Islet of Langerhans (tissue), 1 donor: Measurements from ENCODE around the gene PARVB.
"Not testable (repeated sequence)": the region's sequence is repeated elsewhere in the genome, so short reads cannot be mapped to it uniquely, and the experiment has no call there.

Experiments
- FAIRE-seq: peaks from one replicate; lab custom pipeline; 2011; peaks lifted over from hg19 to GRCh38; lab: Jason Lieb, UNC

Gene PARVB

DNA sequence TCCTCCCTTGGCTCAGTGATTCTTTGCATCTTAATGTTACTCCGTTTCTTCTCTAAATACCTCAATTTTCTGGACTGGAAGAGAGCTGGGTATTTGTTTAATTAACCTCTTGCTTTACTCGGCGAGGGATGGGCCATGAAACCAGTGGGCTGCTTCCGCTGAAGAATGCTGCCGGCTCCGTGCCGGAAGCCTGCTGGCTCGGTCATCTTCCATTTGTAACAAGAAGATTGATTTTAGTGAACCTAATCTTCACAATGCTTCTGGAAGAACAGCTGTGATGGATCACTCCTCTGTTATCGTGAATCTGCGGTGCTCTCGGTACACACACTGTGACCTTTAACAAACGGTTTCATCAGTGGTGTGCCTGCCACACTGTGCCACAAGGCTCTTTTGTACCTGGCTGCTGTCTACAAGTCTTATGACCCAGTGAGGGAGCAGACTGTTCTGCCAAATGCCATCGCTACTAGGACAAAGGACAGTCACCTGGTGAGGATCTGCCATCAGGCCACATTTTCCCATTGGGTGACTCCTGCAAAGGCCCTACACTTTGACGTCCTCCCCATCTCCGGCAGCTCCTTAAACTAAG, 25.3 kb upstream of the PARVB start:
- no peak for FAIRE-seq

DNA sequence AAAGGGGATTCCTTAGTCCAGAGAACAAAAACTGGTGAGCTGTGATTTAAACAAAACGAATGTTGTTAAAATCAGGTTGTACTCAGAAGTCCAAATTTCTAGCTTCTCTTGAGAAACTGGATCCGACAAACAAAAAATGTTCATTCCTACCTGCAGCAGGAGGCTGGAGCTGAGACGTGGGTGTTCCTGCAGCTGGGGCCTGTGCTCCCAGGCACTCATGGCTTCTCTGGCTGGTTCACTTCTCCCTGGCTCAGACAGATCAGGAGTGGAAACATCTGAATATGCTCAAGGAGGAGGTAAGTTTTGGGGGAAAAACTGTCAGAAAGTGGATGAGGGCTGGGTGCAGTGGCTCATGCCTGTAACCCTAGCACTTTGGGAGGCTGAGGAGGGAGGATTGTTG, 24.7 kb upstream of the PARVB start:
- FAIRE-seq, result no peak

DNA sequence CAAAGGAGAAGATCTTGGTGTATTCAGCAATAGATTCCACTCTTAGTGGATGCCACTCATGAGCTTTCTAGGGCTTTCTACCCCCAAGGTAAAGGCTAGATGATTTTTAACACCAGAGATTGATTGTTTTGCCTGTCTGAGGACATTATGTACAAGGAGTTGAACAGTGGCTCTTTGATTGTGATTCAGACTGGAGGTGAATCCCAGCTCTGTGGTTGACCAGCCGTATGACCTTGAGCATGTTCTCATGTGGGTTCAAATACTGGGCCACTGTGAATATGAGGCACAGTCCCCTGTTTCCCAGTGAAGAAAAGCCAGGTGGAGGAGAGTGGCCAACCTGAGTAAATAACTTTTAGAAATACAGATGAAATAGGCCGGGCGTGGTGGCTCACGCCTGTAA, 24.0 kb upstream of the PARVB start:
- FAIRE-seq, result no peak

- no peak for FAIRE-seq
These were observed 22.6 kb upstream of the PARVB start for GRCh38 chr22:44001521-44001920.

- FAIRE-seq, result no peak
These were observed 21.8 kb upstream of the PARVB start for GRCh38 chr22:44002324-44002723.

GRCh38 chr22:44002997-44003396, 21.1 kb upstream of the PARVB start:
- FAIRE-seq, result no peak

DNA sequence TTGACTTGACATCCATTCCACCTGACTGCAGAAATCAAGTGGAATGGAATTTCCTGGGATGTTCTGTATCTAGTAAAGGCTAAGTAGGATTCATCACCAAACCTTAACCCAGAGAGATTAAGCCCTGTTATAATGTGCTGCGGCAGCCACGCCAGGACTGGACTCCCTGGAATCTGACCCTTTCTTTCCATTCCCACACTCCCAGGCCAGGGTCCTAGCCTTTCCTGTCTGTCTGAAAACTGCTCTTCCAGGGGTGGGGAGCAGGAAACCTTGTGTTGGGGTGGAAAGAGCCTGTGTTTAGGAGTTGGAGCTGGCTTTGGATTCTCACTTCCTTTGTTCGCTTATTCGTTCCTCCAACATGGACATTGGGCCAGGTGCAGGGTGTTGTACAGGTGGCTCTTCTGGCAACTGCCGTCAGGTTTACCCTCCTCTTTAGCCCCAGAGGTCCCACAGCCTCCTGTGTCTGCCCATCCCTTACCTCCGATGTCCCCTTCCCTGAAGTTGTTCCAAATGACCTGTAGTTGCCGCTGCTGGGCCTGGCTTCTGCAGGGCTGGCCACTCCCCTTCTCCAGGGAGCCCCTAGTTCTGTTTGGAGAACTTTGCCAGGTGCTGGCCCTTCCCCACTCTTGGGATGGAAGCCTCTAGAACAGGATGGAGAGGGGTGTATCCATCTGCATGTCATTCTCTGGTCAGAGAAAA, 20.5 kb upstream of the PARVB start:
- no peak for FAIRE-seq

DNA sequence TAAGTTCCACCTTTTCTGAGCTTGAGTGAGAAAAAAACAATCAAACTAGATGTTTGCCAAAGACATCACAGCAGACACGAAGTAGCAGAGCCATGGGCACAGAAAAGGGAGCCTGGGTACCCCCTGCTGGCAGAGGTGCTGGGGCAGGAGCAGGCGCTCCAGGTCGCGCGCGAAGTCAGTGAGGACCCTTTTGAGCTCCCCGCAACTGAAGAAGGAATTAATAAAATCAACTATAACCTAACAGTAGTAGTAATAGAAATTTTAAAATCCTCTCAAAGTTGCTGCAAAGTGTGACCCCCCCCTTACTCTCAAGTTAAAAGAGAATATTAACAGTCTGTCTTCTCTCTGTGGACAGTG, 20.0 kb upstream of the PARVB start:
- no peak for FAIRE-seq

DNA sequence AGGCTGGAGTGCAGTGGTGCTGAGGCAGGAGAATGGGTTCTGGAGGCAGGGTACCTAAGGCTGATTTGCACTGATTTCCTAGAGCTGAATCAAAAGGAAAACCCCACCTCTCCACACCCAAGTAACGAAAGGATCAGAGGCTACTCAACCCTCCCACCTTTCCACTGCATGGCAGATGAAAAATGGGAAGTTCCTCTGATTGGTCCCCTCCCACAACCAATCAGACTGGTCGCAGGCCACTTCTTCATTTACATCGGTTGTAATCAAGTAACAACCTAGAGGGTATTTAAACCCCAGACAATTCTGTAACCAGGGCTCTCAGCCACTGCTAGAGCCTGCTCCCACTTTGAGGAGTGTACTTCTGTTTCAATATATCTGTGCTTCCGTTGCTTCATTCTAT, 18.6 kb upstream of the PARVB start:
- no peak for FAIRE-seq

GRCh38 chr22:44012162-44012561, 11.9 kb upstream of the PARVB start:
- no peak for FAIRE-seq

DNA sequence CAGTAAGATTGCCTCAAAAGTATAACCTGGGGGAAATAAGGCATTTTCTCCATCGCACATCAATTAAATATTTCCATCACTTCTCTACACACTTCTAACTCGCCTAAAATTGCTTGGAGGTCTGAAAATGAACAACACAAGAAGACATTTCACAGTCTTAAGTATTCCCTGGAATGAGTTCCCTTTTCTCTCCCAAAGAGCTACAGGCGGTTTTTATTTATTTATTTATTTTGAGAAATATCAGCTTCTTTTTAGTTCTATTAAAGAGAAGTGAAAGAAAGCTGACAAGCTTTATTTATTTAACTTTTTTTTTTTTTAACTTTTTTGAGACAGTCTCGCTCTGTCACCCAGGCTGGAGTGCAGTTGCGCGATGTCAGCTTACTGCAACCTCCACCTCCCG, 11.5 kb upstream of the PARVB start:
- FAIRE-seq, result no peak

DNA sequence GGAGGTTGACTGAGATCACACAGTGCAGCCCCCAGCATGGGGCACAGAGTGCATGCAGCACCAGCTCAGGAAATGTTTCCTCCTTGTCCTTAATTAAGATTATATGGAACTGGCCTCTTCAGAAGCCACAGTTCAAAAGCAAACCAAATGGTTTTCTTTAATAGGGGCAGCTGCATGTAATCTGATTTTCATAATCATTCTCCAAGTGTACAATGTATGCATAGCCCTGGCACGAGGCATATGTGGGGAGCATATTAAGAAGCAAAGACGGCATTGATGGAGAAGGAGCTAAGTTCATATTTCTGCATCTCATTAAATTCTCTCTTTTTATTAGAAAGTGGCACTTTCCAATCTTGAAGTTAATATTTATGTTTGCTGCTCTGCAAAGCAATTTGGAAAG, 9.9 kb upstream of the PARVB start:
- FAIRE-seq, result no peak

DNA sequence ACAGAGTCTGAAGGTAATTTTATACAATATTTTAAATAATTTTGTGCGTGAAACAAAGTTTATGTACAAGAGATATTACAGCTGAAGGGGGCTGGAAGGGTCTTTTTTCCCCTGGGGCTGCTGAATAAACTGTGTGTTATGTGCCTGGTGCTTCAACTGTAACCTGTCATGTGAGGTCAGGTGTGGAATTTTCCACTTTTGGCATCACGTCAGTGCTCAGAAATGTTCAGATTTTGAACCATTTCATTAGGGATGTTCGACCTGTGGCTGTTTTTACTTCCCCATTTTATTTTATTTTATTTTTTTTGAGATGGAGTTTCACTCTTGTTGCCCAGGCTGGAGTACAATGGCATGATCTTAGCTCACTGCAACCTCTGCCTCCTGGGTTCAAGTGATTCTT, 7.5 kb upstream of the PARVB start:
- not testable (repeated sequence) for FAIRE-seq

- no peak for FAIRE-seq
These were observed 5.5 kb upstream of the PARVB start for GRCh38 chr22:44018594-44018993.

GRCh38 chr22:44019416-44019815, 4.7 kb upstream of the PARVB start:
- FAIRE-seq, result no peak

GRCh38 chr22:44019846-44020245, 4.3 kb upstream of the PARVB start:
- FAIRE-seq, result no peak

- FAIRE-seq, result no peak
These were observed 3.1 kb upstream of the PARVB start for GRCh38 chr22:44020981-44021380.

DNA sequence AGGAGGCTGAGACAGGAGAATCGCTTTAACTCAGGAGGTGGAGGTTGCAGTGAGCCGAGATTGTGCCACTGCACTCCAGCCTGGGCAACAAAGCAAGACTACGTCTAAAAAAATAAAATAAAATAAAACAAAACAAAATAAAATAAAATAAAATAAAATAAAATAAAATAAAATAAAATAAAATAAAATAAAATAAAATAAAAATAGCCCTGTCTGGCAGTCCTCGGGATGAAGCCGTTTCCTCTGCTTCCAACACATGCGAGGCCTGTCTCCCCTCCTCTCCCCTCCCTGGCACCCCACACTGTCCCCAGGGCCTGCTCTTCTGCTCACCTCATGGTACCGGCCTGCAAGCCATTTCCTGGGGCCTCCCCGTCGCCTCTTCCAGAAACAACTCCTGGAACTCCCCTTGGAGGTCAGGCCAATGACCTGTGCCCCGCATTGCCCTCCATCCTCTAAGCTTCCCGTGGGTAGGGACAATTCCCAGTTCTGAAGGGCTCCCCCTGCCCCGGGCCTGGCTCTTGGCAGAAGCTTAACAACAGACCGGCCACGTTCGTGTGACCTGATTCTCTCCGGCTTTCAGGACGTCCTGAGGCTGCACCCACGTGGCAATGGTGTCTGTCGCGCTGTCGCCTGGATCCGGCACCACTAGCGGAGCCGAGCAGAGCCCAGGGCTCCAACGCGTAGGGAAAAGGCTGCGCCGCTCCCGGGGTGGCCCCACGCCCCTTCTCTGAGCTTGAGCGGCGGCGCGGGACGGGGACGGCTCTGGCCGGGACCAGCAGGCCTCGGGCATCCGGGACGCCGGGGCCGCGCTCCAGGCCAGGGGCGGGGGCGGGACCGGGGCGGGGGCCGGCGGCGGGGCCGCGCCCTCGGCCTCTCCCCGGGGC, 456 bp upstream of the PARVB start:
- no peak for FAIRE-seq

DNA sequence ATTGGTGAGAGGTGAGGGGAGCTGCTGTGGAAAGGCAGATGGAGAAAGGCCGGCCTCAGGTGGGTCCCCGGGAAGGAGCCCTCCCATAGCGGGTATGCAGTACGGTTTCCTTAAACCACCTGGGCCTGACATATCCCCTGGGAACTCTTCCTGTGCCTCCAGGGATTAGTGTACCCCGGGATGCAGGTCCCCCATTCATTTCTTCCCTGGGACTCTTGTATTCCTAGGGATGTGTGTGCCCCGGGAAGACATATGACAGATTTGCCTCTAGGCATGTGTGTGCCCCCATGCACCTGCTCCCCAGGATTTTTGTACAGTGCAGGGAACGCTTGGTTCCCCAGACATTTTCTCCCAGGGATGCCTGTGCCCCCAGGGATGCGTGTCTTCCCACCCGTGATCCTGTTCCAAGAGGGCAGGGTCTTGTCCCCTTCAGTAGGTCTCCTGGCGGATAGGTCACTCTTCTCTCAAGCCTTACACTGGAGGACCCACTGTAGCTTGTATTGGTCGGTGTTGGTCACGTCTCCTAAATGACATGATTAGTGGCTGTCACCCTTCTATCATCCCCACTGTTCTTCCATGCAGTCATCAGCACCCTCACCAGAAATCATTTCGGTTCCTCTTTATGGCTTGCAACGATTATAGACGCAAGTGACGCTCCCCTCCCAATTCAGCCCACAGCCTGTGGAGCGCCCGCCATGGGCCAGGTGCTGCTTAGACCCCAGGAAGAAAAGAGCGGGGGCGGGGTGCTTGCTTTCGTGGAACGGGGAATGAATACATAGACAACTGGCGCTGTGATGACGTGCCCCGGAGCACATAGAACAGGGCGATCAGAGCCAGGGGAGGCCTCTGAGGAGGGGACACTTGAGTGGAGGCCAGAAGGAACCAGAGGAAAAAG, 1.3 kb downstream of the PARVB start:
- no peak for FAIRE-seq

DNA sequence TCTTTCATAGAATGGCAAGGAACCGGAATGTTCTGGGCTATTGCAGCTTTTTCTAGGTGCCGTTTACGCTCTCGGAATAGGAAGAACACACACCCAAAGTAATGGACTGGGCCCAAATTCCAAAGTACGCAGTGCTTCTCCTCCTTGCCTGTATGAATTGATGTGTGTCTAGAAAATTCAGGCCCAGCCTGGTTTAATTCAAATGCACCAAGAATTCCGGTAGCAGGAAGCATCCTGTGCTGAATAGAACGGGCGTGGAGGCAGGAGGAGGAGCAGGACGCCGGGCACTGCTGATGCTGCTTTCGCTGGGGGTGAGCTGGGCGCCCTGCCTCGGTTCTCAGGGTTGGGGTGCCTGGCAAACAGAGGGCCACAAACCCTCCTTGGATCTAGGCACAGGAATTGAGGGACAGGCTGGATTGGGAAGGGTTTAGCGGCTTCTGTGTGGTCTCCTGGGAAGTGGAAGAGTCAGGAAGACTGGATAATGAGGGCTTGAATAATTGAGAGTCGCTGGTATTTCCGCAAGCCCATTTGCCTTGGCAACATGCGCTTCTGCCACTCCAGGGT, 2.0 kb downstream of the PARVB start:
- no peak for FAIRE-seq

- FAIRE-seq, result no peak
These were observed 2.8 kb downstream of the PARVB start for GRCh38 chr22:44026630-44027511.
